Epithelial cell of esophagus (primary cell): Measurements from ENCODE around the gene CCDC116.
"Not testable (repeated sequence)": the region's sequence is repeated elsewhere in the genome, so short reads cannot be mapped to it uniquely, and the experiment has no call there.

Experiments used
- DNase-seq: peaks from one replicate; pipeline ENCODE4 v3.0.0; 2010; ENCODE audit warnings: low read depth
- H3K4me3 ChIP-seq: 2 replicates; pipeline ENCODE4 v1.5.1; 2011; ENCODE audit warnings: mild to moderate bottlenecking, low read length, control low read depth
- CTCF ChIP-seq: IDR thresholded peaks from 2 replicates; pipeline ENCODE4 v1.5.1; 2011; ENCODE audit warnings: low read depth, mild to moderate bottlenecking, low read length, control low read depth, inconsistent platforms; ENCODE audit not compliant: insufficient read depth; ENCODE audit errors: missing control alignments

CCDC116 gene

DNA sequence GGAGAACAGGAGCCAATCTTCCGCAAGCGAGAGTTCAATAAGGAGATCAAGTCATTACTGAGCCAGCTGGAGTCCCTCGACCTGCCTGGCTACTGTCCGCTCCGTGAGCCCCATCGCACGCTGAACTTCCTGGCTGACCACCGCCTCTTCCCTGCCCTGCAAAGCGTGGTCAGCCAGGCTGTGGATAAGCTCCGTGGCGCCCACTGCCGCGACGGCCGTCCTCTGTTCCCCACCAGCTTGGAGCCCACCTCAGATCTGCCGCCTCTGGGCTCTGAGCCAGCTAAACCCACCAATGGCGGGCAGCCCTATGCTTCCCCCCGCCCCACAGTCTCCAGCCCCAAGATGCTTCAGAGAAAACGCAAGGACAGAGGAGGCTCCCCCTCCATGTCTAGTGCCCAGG is 2.3 kb downstream of the CCDC116 start:
- TF ChIP-seq CTCF, result no peak
- no peak overlapping the region for H3K4me3 ChIP-seq
- no peak for DNase-seq

- TF ChIP-seq CTCF, result no peak
- DNase-seq, result no peak
- H3K4me3 ChIP-seq, result no peak overlapping the region
Measured at GRCh38 chr22:21635771-21636510, 3.4 kb downstream of the CCDC116 start.

- H3K4me3 ChIP-seq, result no peak overlapping the region
- DNase-seq, result no peak
- no peak for TF ChIP-seq CTCF
Measured at GRCh38 chr22:21636629-21637218, 4.2 kb downstream of the CCDC116 start.

DNA sequence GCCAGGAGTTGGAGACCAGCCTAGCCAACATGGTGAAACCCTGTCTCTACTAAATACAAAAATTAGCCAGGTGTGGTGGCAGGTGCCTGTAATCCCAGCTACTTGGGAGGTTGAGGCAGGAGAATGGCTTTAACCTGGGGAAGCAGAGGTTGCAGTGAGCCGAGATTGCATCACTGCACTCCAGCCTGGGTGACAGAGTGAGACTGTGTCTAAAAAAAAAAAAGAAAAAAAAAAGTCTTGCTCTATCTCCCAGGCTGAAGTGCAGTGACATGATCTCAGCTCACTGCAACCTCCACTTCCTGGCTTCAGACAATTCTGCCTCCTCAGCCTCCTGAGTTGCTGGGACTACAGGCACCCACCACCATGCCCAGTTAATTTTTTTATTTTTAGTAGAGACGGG is 4.9 kb downstream of the CCDC116 start:
- not testable (repeated sequence) for H3K4me3 ChIP-seq, DNase-seq

- no peak for TF ChIP-seq CTCF
- DNase-seq, result no peak
- no peak overlapping the region for H3K4me3 ChIP-seq
Measured at GRCh38 chr22:21639359-21639758, 6.8 kb downstream of the CCDC116 start.

DNA sequence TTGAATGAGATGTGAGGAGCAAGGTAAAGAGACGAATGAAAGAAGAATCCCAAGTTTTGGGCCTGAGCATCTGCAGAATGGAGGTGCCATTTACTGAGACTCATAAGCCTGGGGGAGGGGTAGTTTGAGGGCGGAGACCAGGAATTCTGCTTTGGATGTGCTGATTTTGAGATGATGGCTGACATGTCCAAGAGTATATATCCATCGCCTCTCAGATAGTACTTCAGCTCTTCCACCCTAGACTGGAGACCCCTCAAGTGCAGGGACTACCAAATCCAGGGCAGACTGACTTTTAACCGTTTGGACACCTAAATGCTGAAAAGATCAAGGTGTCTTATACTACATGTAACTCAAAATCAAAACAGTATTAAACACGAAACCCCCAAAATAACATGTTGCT is 8.2 kb downstream of the CCDC116 start:
- H3K4me3 ChIP-seq, result no peak overlapping the region
- no peak for TF ChIP-seq CTCF
- DNase-seq, result no peak

DNA sequence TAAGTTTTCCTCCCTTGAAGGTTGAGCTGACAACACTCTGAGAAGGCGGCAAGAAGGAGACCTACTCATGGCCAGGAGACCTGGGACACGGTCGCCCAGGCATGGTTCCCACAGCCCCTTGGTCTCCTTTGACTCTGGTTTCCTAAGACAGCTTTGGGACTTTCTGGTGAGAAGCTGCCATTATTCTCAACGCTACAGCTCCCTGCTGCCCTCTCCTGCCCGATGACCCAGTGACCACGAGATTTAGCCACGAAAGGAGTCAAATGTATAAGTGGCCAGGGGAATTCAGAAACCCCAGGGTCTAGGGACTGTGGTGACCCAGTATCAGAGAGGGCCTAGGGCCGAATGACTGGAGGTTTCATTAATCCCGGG is 8.8 kb downstream of the CCDC116 start:
- peak overlapping the region; percentile 53 for H3K4me3 ChIP-seq
- TF ChIP-seq CTCF, result peak; percentile 21
- peak; percentile 39 for DNase-seq
